GM21786 (cell line): ENCODE data around the gene FNDC3A.

Source experiments
- ATAC-seq: cut with Tn5 transposase; IDR thresholded peaks from one replicate; pipeline ENCODE4 v1.9.1; 2021; ENCODE audit not compliant: unreplicated experiment

Gene FNDC3A

DNA sequence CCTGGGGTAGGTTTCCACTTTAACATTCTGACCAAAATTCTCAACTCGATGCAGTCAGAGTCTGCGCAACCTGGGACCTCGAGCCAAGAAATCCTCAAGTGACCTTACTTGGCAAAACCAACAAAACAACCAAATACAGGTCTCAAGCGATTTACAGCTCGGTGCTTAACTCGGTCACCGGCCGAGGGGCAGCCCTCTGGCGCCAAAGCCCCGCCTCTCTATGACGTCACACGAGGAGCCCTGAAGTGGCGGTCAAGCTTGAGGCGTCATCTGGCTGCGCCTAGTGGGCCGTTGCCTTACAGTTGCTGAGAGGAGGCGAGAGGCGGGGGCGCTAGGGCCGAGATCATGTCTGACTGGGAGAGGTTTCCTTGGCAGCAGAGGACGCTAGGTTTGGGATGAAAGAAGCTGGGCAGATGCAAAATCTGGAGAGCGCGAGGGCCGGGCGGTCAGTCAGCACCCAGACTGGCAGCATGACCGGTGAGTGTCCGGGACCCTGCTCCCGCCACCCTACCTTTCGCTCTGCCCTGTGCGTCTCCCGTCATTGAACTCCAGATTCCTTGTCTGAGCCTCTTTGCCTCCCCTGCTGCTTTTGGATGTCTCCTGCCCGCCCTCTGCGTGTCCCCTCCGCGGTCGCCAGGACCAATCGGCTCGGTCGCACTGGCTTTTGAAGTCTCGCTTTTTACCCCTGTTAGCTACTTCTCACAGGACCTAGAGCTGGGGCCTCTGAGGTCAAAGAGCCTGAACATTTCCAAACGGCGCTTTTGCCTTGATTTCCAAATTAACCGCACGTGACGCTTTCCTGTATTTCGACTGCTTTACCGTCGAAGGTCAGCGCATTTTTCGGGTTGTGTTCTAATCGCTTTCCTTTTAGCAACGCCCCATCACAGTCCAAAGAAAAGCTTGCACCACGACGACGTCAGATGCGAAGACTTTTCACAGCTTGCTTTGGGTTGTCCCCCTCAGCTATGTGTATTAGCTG lies 272.2 kb downstream of the FNDC3A start, which contains the start of gene CDADC1:
Gene CDADC1 (plus strand): TSS at position 283 of the 979 bp plus-strand sequence. CDS start 113 bp downstream, at position 396.
- peak; percentile 97 for ATAC-seq

GRCh38 chr13:49248622-49249002 lies 272.9 kb downstream of the FNDC3A start:
- no peak for ATAC-seq

DNA sequence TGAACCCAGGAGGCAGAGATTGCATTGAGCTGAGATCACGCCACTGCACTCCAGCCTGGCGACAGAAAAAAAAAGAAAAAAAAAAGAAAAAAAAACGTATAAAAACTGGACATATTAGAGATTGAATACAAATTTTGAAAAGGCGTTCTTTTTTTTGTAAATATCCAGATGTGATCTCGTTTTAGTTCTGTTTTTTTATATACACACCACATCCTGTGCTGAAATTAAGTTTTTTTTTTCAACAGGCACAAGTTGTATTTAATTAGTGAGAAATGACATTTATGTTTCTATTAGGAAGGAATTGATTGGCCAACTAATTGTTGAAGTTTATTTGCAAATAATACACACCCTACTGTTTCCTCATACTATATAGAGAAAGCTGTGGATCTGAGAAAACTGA lies 275.6 kb downstream of the FNDC3A start:
- ATAC-seq, result no peak

DNA sequence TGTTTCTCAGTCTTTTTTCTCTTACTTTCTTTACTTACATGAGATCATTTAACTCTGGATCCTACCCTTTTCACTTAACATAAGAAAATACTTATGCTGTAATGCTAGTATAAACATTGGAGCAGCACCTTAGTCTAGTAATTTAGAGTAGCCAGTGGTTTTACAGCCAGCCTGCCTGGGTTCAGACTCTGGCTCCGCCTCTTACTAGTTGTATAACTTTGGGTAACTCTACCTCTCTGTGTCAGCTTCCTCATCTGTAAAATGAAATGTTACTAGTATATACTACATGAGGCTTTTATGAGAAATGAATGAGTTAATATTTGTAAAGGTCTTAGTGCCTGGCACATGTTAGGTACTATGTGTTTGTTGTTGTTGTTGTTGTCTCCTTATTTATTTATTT lies 277.6 kb downstream of the FNDC3A start:
- ATAC-seq, result no peak

DNA sequence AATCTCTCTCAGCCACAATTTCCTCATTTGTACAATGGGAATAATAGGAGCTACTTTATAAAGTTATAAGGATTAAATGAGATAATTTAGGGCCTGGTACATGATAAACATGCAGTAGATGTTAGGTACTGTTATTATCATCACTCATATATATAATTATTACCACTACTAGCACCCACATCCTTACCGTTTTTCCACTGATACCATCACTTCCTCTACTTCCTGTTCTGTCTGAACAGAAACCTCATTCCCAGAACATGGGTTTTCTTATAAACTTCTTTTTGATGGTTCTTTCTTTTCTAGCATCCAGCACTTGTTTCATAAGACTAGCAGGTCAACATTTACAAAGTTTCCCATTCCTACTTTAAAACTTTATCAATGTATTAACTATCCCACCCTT lies 278.3 kb downstream of the FNDC3A start:
- no peak for ATAC-seq

GRCh38 chr13:49256841-49257240 lies 281.1 kb downstream of the FNDC3A start:
- no peak for ATAC-seq

- ATAC-seq, result no peak
Observed at GRCh38 chr13:49258089-49258796, 282.5 kb downstream of the FNDC3A start.
